ENCODE results near the gene GSTK1. TPM values are rescaled to one million over a fixed set of nuclear protein-coding genes. Genes with fewer than 3 reads are reported as not detected.
"Not testable (repeated sequence)": the region's sequence is repeated elsewhere in the genome, so short reads cannot be mapped to it uniquely, and the experiment has no call there.

Gene GSTK1
- total RNA-seq (100 to 1,000 TPM in 1 of 7 donors, 10 to 100 TPM in 6; 55.0 to 108 (median 75.7) TPM), polyA plus RNA-seq (100 to 1,000 TPM in 1 of 2 donors, 10 to 100 TPM in 1; 84.9 to 138 TPM)
- long read RNA-seq, donor 1, transcript GSTK1-207 (7 exons, 1,185 nt) = minor isoform, 14 of 104 reads
- long read RNA-seq, donor 1, transcript GSTK1-201 (8 exons, 1,044 nt) = major isoform, 43 of 104 reads
- long read RNA-seq, donor 1, partial matches to known transcripts = 16 of 104 reads
- long read RNA-seq, donor 1, other reads (novel, unspliced or antisense) = 29 of 104 reads
- long read RNA-seq, donor 2, transcript GSTK1-201 (8 exons, 1,044 nt) = major isoform, 22 of 57 reads
- long read RNA-seq, donor 2, partial matches to known transcripts = 32 of 57 reads
- long read RNA-seq, donor 2, other reads (novel, unspliced or antisense) = 0 of 57 reads
- long read RNA-seq, donor 3, transcript GSTK1-201 (8 exons, 1,044 nt) = major isoform, 58 of 111 reads
- long read RNA-seq, donor 3, transcript GSTK1-207 (7 exons, 1,185 nt) = minor isoform, 8 of 111 reads
- long read RNA-seq, donor 3, partial matches to known transcripts = 17 of 111 reads
- long read RNA-seq, donor 3, other reads (novel, unspliced or antisense) = 23 of 111 reads

GRCh38 chr7:143263266-143264195, at the start of gene GSTK1:
Gene GSTK1, plus strand, starts transcription at chr7:143263441. Its CDS starts 73 bp downstream, at chr7:143263514.
- H3K36me3 ChIP-seq = no peaks in the 10 kb centered on the region
- intact Hi-C loops (cut with DNase I) = loop anchor here in 1 of 4 donors (10.0 kb wide), 1 partner anchor 151 kb away; no protein-coding TSS in a partner anchor
- H3K4me1 ChIP-seq (ENCODE audit: insufficient read depth) = peaks cover 4% of the 10 kb centered on the region
- DNase-seq = peak; percentile 75 to 86 (median 81)
- H3K27me3 ChIP-seq = no peaks in the 10 kb centered on the region
- H3K9me3 ChIP-seq = no peaks in the 10 kb centered on the region
- TF ChIP-seq EP300 (IDR thresholded peaks at IDR 0.05) (no peak), POLR2A (IDR thresholded peaks at IDR 0.05) (no peak), CTCF (IDR thresholded peaks at IDR 0.05) (no peak)
- H3K4me3 ChIP-seq = peak within 1 kb of the TSS; percentile 78
- WGBS, 3 donors = 1 to 3% (median 1%) methylated on average over 45 to 48 of the region's 48 CpGs
- peak within 1 kb of the TSS; percentile 50 to 78 for H3K27ac ChIP-seq

- 93 to 96% (median 94%) methylated on average over 4 of the region's 4 CpGs for WGBS, 3 donors
- not testable (repeated sequence) for DNase-seq; H3K36me3 ChIP-seq; H3K27ac ChIP-seq; H3K27me3 ChIP-seq; H3K9me3 ChIP-seq; H3K4me1 ChIP-seq (ENCODE audit: insufficient read depth); H3K4me3 ChIP-seq
- intact Hi-C loops (cut with DNase I) = loop anchor here in 2 of 4 donors (5.0 to 10.0 kb wide), 4 partner anchors 206 to 339 kb away; partner anchors contain the start of gene TRPV6 (in 1 of the 2)
Observed at GRCh38 chr7:143213478-143213877, 49.8 kb upstream of the GSTK1 start.

DNA sequence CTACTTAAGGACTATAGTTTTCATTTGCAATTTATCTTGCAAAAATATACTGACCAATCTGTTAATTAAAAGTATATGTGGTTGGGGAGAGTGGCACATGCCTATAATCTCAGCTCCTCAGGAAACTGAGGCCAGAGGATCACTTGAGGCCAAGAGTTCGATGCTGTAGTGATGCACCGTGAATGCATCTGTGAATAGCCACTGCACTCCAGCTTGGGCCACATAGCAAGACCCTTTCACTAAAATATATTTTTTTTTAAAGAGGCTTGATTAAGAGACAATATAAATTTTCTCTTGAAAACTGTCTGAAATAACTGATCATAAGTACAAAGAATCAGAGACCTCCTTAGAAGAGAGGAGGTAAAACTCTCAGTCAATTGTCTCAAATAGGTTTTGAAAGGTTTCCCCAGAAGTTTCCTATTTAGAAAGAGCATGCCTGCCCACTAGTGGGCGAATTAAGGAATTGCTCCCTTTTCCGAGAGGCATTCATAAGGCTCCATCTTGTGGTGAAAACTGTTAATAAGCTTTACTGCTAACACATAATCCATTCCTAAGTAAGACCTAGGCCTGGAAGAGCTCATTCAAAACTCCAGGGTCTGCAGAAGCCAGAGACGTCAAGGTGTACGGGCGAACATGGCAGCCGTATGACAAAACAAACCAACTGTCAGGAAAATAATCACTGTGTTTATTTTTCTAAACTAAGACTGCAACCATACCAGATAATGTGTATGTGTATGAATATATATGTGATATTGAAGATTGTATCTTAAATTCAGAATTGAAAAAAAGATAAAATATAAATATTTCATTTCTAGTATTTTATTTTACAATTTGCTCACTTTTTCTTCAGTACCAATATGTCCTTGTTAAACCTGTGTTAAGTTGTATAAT, 48.2 kb upstream of the GSTK1 start:
- no peak overlapping the region for H3K27ac ChIP-seq
- H3K4me1 ChIP-seq (ENCODE audit: insufficient read depth) = no peaks in the 10 kb centered on the region
- no peaks in the 10 kb centered on the region for H3K36me3 ChIP-seq
- intact Hi-C loops (cut with DNase I) = loop anchor here (5.0 to 10.0 kb wide), 5 partner anchors 208 to 358 kb away; partner anchors contain the start of genes EPHB6 (in 1 of the 4) and TRPV6 (in 1 of the 4)
- TF ChIP-seq EP300 (IDR thresholded peaks at IDR 0.05) = no peak
- no peak for TF ChIP-seq POLR2A (IDR thresholded peaks at IDR 0.05)
- peak; percentile 85 to 92 (median 90) for TF ChIP-seq CTCF (IDR thresholded peaks at IDR 0.05)
- DNase-seq = peak in 4 of 5 donors; percentile 19 to 56 (median 34)
- H3K27me3 ChIP-seq = no peaks in the 10 kb centered on the region
- 18 to 20% (median 19%) methylated on average over 8 of the region's 8 CpGs for whole genome bisulfite sequencing, 3 donors
- H3K9me3 ChIP-seq = no peaks in the 10 kb centered on the region
- H3K4me3 ChIP-seq = no peak overlapping the region

GRCh38 chr7:143216151-143216550, 47.1 kb upstream of the GSTK1 start:
- no peak overlapping the region for H3K27ac ChIP-seq
- no peaks in the 10 kb centered on the region for H3K36me3 ChIP-seq
- intact Hi-C loops (cut with DNase I) = loop anchor here (5.0 to 10.0 kb wide), 5 partner anchors 209 to 359 kb away; partner anchors contain the start of genes EPHB6 (in 1 of the 4) and TRPV6 (in 1 of the 4)
- no peaks in the 10 kb centered on the region for H3K4me1 ChIP-seq (ENCODE audit: insufficient read depth)
- 82 to 84% (median 82%) methylated on average over 6 of the region's 6 CpGs for WGBS, 3 donors
- no peak for DNase-seq
- H3K27me3 ChIP-seq = no peaks in the 10 kb centered on the region
- H3K9me3 ChIP-seq = no peaks in the 10 kb centered on the region
- H3K4me3 ChIP-seq = no peak overlapping the region
- no peak for TF ChIP-seq CTCF (IDR thresholded peaks at IDR 0.05)
- TF ChIP-seq POLR2A (IDR thresholded peaks at IDR 0.05) = no peak
- no peak for TF ChIP-seq EP300 (IDR thresholded peaks at IDR 0.05)
